ENCODE results near the gene ETAA1. TPM values are rescaled to one million over a fixed set of nuclear protein-coding genes. Genes with fewer than 3 reads are reported as not detected.

The ETAA1 gene
- total RNA-seq, 1 donor from 2014 or later = 12.6 TPM

DNA sequence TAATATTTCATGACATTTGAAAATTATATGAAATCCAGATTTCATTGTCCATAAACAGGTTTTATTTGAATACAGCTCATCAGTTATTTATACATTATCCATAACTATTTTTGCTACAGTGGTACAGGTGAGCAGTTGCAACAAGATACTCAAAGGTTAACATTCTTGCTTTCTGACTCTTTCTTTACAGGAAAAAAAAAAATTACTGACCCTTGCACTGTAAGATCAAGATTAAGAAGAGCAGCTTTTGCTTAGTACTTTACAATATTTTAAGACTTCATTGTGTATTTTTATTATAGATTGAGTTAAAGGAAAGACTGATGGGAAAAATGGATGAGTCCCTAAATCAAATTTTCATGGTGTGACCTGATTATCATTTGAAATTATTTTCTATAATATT, 11.2 kb downstream of the ETAA1 start:
- no peak for DNase-seq (ENCODE audit: low spot score)
- H3K27ac Mint-ChIP-seq (ENCODE audit: unreplicated experiment) = no peak overlapping the region
- TF ChIP-seq, protein P1, sequence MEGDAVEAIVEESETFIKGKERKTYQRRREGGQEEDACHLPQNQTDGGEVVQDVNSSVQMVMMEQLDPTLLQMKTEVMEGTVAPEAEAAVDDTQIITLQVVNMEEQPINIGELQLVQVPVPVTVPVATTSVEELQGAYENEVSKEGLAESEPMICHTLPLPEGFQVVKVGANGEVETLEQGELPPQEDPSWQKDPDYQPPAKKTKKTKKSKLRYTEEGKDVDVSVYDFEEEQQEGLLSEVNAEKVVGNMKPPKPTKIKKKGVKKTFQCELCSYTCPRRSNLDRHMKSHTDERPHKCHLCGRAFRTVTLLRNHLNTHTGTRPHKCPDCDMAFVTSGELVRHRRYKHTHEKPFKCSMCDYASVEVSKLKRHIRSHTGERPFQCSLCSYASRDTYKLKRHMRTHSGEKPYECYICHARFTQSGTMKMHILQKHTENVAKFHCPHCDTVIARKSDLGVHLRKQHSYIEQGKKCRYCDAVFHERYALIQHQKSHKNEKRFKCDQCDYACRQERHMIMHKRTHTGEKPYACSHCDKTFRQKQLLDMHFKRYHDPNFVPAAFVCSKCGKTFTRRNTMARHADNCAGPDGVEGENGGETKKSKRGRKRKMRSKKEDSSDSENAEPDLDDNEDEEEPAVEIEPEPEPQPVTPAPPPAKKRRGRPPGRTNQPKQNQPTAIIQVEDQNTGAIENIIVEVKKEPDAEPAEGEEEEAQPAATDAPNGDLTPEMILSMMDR (IDR thresholded peaks at IDR 0.05; ENCODE audit: unreplicated experiment) = no peak
- H3K4me3 Mint-ChIP-seq (ENCODE audit: unreplicated experiment) = no peak overlapping the region
- H3K36me3 Mint-ChIP-seq (ENCODE audit: low read depth, unreplicated experiment) = no peaks in the 10 kb centered on the region
- no peaks in the 10 kb centered on the region for H3K9me3 Mint-ChIP-seq (ENCODE audit: unreplicated experiment)
- H3K27me3 Mint-ChIP-seq (ENCODE audit: unreplicated experiment) = peaks cover 1% of the 10 kb centered on the region
- no peaks in the 10 kb centered on the region for H3K4me1 Mint-ChIP-seq (ENCODE audit: unreplicated experiment)

DNA sequence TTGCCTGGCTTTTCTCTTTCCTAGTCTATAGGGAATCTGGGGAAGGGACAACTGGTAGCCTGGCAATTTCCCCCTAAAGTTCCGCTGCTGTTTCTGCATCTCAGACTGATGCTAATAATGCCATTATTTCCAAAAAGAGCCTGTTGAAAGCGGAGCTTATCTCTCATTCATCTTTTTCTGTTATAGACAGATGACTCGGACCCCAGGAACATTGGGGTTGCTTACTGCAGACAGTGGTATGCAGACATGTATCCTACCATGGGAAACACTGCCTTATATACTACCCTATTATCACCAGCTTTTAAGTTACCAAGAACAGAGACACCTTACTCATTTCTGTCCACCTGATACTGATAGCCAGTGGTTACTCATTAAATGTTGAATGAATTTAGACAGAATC, 15.3 kb downstream of the ETAA1 start:
- DNase-seq (ENCODE audit: low spot score) = no peak
- H3K9me3 Mint-ChIP-seq (ENCODE audit: unreplicated experiment) = no peaks in the 10 kb centered on the region
- H3K27ac Mint-ChIP-seq (ENCODE audit: unreplicated experiment) = no peak overlapping the region
- H3K27me3 Mint-ChIP-seq (ENCODE audit: unreplicated experiment) = peaks cover 1% of the 10 kb centered on the region
- H3K36me3 Mint-ChIP-seq (ENCODE audit: low read depth, unreplicated experiment) = no peaks in the 10 kb centered on the region
- H3K4me3 Mint-ChIP-seq (ENCODE audit: unreplicated experiment) = no peak overlapping the region
- no peaks in the 10 kb centered on the region for H3K4me1 Mint-ChIP-seq (ENCODE audit: unreplicated experiment)
- TF ChIP-seq, protein P1 (IDR thresholded peaks at IDR 0.05; ENCODE audit: unreplicated experiment) = no peak

DNA sequence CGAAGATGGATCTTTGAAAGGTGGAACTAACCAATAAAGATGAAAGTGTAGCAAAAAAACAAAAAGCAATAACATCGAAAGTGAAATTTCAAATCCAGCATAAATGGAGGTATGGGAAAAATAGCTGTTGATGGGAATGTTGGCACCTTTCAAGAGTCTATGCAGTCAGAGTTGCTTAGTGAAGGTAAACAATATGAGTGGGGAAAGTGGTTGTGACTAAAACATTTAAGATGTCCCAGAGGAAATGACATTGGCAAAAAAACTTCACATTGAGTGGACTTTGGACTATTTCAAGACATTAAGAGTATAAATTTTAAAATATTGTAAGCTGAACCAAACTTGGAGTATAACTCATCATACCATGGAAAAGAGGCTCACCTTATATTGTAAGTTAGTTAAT, 17.7 kb downstream of the ETAA1 start:
- no peaks in the 10 kb centered on the region for H3K4me1 Mint-ChIP-seq (ENCODE audit: unreplicated experiment)
- no peak for DNase-seq (ENCODE audit: low spot score)
- no peak overlapping the region for H3K27ac Mint-ChIP-seq (ENCODE audit: unreplicated experiment)

DNA sequence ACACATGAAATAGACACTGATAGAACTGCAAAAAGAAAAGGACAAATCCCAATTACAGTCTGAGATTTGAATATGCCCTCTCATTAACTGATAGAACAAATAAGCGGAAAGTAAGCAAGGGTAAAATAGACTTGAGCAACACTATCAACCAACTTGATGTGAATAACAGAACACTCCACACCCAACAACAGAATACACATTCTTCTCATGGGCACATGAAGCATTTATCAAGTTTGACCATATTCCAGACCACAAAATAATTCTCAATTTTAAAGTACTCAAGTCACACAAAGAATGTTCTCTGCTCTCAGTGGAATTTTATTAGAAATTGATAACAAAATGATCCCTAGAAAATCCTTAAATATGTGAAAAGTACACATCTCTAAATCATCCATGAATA, 19.0 kb downstream of the ETAA1 start:
- Mint-ChIP-seq H3K27ac (ENCODE audit: unreplicated experiment) (no peak overlapping the region), H3K4me1 (ENCODE audit: unreplicated experiment) (no peaks in the 10 kb centered on the region), H3K4me3 (ENCODE audit: unreplicated experiment) (no peak overlapping the region), H3K27me3 (ENCODE audit: unreplicated experiment) (no peaks in the 10 kb centered on the region), H3K36me3 (ENCODE audit: low read depth, unreplicated experiment) (no peaks in the 10 kb centered on the region), H3K9me3 (ENCODE audit: unreplicated experiment) (no peaks in the 10 kb centered on the region)
- DNase-seq (ENCODE audit: low spot score) = no peak
- TF ChIP-seq, protein P1 (IDR thresholded peaks at IDR 0.05; ENCODE audit: unreplicated experiment) = no peak

More for the DNA sequence above, 17.7 kb downstream of the ETAA1 start:
- peaks cover 1% of the 10 kb centered on the region for H3K27me3 Mint-ChIP-seq (ENCODE audit: unreplicated experiment)
- no peaks in the 10 kb centered on the region for H3K36me3 Mint-ChIP-seq (ENCODE audit: low read depth, unreplicated experiment)
- no peak overlapping the region for H3K4me3 Mint-ChIP-seq (ENCODE audit: unreplicated experiment)
- no peaks in the 10 kb centered on the region for H3K9me3 Mint-ChIP-seq (ENCODE audit: unreplicated experiment)
- TF ChIP-seq, protein P1 (IDR thresholded peaks at IDR 0.05; ENCODE audit: unreplicated experiment) = no peak

DNA sequence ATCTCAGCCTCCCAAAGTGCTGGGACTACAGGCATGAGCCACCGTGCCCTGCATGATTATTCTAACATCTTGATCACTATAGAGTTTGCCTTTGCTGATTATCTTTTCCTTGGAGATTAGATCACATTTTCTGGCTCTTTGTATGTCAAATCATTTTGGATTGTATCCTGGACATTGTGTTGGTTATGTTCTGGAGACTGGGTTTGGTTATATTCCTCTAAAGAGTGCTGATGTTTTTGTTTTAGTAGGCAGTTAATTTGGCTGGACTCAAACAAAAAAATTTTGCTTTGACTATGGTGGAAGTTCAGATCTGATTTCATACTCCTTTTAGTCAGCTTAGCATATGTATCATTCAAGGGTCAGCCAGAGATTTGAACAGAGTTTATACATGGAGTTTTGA, 26.4 kb downstream of the ETAA1 start:
- no peaks in the 10 kb centered on the region for H3K27me3 Mint-ChIP-seq (ENCODE audit: unreplicated experiment)
- no peak overlapping the region for H3K27ac Mint-ChIP-seq (ENCODE audit: unreplicated experiment)
- TF ChIP-seq, protein P1 (IDR thresholded peaks at IDR 0.05; ENCODE audit: unreplicated experiment) = no peak
- no peaks in the 10 kb centered on the region for H3K4me1 Mint-ChIP-seq (ENCODE audit: unreplicated experiment)
- peaks cover 12% of the 10 kb centered on the region for H3K36me3 Mint-ChIP-seq (ENCODE audit: low read depth, unreplicated experiment)
- H3K4me3 Mint-ChIP-seq (ENCODE audit: unreplicated experiment) = no peak overlapping the region
- H3K9me3 Mint-ChIP-seq (ENCODE audit: unreplicated experiment) = no peaks in the 10 kb centered on the region
- no peak for DNase-seq (ENCODE audit: low spot score)
